HFF-Myc (cell line): ENCODE data around the gene NEDD4L.

ENCODE experiments used
- DNase-seq: peaks from one replicate; pipeline ENCODE4 v3.0.0-alpha.2; 2011; ENCODE audit warnings: low read depth; ENCODE audit errors: extremely low read depth
- H3K4me3 ChIP-seq: replicated peaks from 2 replicates; pipeline ENCODE4 v1.5.1; 2011; ENCODE audit warnings: low read depth, mild to moderate bottlenecking, control low read depth, low read length
- TF ChIP-seq, protein P1 (sequence below): IDR thresholded peaks from 2 replicates; pipeline ENCODE4 v1.5.1; 2012; ENCODE audit warnings: mild to moderate bottlenecking, low read depth, low read length, control low read depth; ENCODE audit errors: missing control alignments

Gene NEDD4L

DNA sequence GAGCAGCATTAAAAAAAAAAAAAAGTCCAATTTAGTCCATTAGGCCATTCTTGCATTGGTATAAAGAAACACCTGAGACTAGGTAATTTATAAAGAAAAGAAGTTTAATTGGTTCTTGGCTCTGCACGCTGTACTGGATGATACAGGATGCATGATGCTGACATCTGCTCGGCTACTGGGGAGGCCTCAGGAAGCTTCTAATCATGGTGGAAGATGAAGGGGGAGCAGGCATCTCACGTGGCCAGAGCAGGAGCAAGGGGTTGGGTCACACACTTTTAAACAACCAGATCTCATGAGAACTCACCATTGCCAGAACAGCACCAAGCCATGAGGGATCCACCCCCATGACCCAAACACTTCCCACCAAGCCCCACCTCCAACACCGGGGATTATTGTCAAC, 100.1 kb downstream of the NEDD4L start:
- TF ChIP-seq, protein P1, sequence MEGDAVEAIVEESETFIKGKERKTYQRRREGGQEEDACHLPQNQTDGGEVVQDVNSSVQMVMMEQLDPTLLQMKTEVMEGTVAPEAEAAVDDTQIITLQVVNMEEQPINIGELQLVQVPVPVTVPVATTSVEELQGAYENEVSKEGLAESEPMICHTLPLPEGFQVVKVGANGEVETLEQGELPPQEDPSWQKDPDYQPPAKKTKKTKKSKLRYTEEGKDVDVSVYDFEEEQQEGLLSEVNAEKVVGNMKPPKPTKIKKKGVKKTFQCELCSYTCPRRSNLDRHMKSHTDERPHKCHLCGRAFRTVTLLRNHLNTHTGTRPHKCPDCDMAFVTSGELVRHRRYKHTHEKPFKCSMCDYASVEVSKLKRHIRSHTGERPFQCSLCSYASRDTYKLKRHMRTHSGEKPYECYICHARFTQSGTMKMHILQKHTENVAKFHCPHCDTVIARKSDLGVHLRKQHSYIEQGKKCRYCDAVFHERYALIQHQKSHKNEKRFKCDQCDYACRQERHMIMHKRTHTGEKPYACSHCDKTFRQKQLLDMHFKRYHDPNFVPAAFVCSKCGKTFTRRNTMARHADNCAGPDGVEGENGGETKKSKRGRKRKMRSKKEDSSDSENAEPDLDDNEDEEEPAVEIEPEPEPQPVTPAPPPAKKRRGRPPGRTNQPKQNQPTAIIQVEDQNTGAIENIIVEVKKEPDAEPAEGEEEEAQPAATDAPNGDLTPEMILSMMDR, result no peak
- DNase-seq, result no peak
- H3K4me3 ChIP-seq, result no peak overlapping the region

DNA sequence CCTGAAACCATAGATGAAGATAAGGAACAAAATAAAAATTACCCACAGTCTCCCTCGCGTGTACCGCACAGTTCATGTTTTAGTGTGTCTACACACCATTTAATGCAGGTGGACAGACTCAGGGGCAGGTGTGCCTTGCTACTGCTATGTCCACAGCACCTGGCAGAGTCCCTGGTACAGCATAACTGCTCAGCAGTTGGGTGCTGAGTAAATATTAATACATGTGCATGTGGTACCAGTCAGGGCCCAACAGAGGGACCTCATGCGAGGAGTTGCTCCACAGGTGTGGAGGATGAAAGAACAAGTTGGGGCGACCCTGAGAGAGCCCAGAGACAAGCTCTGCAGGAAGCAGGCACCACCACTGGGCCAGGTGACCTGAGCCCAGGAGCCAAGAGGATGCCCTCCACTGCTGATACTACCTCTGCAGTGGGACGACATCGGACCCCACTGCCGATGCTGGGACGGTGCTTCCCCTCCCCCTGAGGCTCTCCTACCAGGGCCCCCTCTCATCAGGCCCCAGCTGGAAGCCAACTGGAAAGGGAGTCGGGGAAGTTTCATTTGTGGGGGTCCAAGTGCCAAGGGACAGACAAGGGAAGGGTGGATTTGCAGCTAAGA, 100.8 kb downstream of the NEDD4L start:
- DNase-seq, result no peak

DNA sequence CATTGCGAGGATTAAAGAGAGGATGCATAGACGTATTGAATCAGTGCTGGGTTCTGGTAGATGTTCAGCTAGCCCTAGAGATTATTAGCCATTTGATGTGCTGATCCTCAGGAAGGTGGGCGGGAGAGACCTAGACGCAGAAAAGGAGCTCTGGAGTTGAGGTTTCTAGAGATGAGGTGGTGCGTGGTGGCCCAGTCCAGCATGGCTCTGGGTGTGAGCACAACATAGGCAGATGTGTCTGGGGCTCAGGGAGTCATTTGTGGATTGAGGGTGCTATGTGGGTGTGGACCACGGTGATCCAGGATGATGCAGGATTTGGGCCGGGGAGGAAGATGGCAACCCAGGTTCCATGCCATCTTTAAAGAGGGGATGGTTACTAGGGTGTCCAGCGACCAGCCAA, 102.1 kb downstream of the NEDD4L start:
- no peak overlapping the region for H3K4me3 ChIP-seq
- no peak for DNase-seq
- TF ChIP-seq, protein P1, result no peak

More for the DNA sequence above, 100.8 kb downstream of the NEDD4L start:
- no peak overlapping the region for H3K4me3 ChIP-seq
- TF ChIP-seq, protein P1, result no peak

DNA sequence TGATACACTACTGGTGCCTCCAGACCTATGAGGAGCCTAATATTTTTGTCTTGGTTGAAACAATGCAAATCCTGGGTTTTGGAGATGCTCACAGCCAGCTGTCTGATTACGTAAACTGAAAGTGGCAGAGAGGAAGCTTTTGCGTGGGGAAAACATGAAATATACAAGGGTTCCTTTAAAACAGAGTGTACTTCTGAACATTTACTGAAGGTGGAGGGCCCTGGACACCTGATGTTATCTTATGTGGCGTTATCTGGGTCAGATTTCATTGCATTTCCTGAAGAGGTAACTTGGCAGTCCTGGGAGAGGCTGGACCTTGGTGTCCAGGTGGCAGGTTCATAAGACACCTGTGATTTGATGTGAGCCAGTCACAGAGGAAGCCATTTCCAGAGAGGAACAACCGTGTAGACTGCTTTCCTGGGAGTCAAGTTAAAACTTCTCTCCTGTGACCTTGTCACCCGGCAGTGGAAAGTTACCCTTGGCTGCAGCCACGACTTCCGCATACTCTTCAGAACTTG, 105.0 kb downstream of the NEDD4L start:
- H3K4me3 ChIP-seq, result no peak overlapping the region
- no peak for DNase-seq
- TF ChIP-seq, protein P1, result no peak

DNA sequence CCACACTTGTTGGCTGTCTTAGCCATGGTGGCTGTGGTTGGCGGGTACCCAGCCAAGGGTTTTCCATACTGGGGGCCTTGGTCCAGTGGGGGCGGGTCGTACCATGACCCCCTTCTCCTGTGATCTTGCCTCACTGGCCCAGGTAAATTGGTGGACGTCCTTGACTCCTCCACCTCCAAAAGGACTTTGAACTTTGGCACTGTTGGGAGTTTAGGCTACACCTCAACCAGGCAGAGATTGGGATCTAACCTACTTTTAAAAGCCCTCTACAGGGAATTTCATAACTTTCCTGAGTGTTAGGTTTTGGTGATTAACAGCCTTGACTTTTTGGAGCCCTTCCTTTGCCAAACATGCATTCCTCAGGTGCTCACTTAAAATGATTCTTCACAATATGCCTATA, 106.7 kb downstream of the NEDD4L start:
- TF ChIP-seq, protein P1, result no peak
- DNase-seq, result no peak
- H3K4me3 ChIP-seq, result no peak overlapping the region

DNA sequence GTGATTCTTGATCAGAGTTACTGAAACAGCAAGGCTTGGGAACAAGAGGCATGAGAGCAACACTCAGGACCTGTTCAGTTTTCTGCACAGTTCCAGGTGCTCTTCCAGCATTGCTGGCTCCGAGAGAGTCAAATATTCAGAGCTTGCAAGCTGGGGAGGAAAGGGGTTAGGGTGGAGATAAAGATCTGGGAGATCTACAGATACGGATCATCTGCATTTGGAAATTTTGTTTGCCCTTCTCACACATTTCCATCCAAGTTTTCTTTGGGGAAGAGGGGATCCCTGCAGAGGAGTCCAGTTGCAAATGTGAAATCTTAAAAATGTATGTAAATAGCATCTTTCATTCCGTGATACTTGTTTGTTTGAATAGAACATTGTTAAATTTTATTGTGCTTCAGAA, 108.2 kb downstream of the NEDD4L start:
- H3K4me3 ChIP-seq, result no peak overlapping the region
- TF ChIP-seq, protein P1, result no peak
- no peak for DNase-seq

DNA sequence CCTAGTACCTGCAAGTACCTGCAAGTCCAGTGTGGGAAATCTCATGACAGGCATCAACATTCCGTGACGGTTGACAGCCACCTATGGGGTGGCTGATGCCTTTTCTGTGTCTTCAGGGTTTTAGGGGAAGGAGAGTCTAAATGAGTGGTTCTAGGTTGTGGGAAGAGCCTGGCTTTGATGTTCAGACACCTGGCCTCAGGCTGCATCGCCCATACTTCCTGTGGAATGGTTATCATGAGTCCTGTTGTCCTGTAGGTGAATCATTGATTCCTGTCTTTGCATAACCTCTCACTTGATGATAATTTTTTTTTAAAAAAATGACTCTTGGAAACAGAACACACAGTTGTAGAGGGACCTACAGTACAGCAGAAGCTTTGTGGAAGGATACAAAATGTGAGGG, 108.9 kb downstream of the NEDD4L start:
- no peak for DNase-seq
- TF ChIP-seq, protein P1, result no peak
- no peak overlapping the region for H3K4me3 ChIP-seq
